Transverse colon (tissue), 4 donors: ENCODE data around the gene STK11. TPM values are rescaled to one million over a fixed set of nuclear protein-coding genes. Genes with fewer than 3 reads are reported as not detected.

Experiments used
- DNase-seq: peaks from one replicate; pipeline ENCODE4 v3.0.0-alpha.2; 2019
- H3K27ac ChIP-seq, 4 donors: fragments of 200-600 bp; sonication (generic); 2 replicates each; pipeline ENCODE4 v1.5.1; 2016 to 2018; ENCODE audit warnings: inconsistent platforms in 4 of 4
- H3K27me3 ChIP-seq: fragments of 200-600 bp; sonication (generic); 2 replicates; pipeline ENCODE4 v1.5.1; 2017; ENCODE audit warnings: inconsistent platforms
- H3K36me3 ChIP-seq, 4 donors: fragments of 200-600 bp; sonication (generic); 2 replicates each; pipeline ENCODE4 v1.5.1; 2017 to 2019; ENCODE audit warnings: inconsistent platforms in 4 of 4
- H3K4me1 ChIP-seq, 4 donors: fragments of 200-600 bp; sonication (generic); 2 replicates each; pipeline ENCODE4 v1.5.1; 2017 to 2020; ENCODE audit warnings: inconsistent platforms in 4 of 4
- H3K4me3 ChIP-seq, 4 donors: fragments of 200-600 bp; sonication (generic); 1 replicate in 1 of 4; 2 replicates in 3 of 4; pipeline versions ENCODE4 v1.5.1 to v1.6.1; 2017 to 2019; ENCODE audit warnings: inconsistent platforms in 4 of 4
- H3K9me3 ChIP-seq, 2 donors: fragments of 200-600 bp; sonication (generic); 2 replicates each; pipeline ENCODE4 v1.5.1; 2017 to 2019; ENCODE audit warnings: inconsistent platforms in 2 of 2
- EP300 ChIP-seq: sonication (generic); formaldehyde crosslinking; IDR thresholded peaks from one replicate; pipeline ENCODE4 v1.6.1; 2017; ENCODE audit warnings: antibody characterized with exemption, low read depth
- POLR2A ChIP-seq: fragments of 450-650 bp; IDR thresholded peaks from one replicate; pipeline ENCODE4 v1.6.1; 2016; ENCODE audit warnings: antibody characterized with exemption, mild to moderate bottlenecking, moderate library complexity
- POLR2AphosphoS5 ChIP-seq, 3 donors: sonication (generic); formaldehyde crosslinking; IDR thresholded peaks; one replicate each; pipeline ENCODE4 v1.6.1; 2016; ENCODE audit warnings: antibody characterized with exemption in 3 of 3
- WGBS, 2 donors: methylation state at CpG; one replicate each; pipeline ENCODE4 v1.1.5; 2018; ENCODE audit warnings: low coverage in 1 of 2; 5-methylcytosine and 5-hydroxymethylcytosine counted together
- in situ Hi-C, 4 donors: fragments of 200-750 bp; cut with MboI; loops; one replicate each; pipeline versions ENCODE4 v1.15.0 to v1.15.1; 2017; ENCODE audit warnings: low sequenced_read_pairs in 3 of 4, low pct_ligation_motif_present in 1 of 4, low pct_unique_long_range_greater_than_20kb in 1 of 4
- intact Hi-C: fragments of 100-400 bp; cut with DNase I; formaldehyde crosslinking; loops from one replicate; pipeline ENCODE4 v1.15.1; 2023; ENCODE audit warnings: low total_unique reads
- total RNA-seq, 4 donors: library from RNA; depleted of rRNA; stranded (reverse); fragments of >200 nt; gene quantifications; one replicate each; pipeline ENCODE4 v1.1.0, GENCODE V29; 2016
- TF ChIP-seq, protein P1 (sequence below), 5 experiments: fragments of 200-600 bp in 3 of 5; fragments of 450-650 bp in 2 of 5; sonication (generic) in 3 of 5; IDR thresholded peaks; 1 replicate in 2 of 5; 2 replicates in 3 of 5; pipeline ENCODE4 v1.5.1; 2016 to 2017; ENCODE audit warnings: antibody characterized with exemption in 5 of 5, inconsistent platforms in 3 of 5, mild to moderate bottlenecking in 2 of 5, moderate library complexity in 1 of 5

The STK11 gene
- total RNA-seq, 4 donors from 2014 or later: 93.7 to 152 (median 103) TPM

- Histone ChIP-seq H3K9me3 (no peaks in the 10 kb centered on the region), H3K4me3 (no peak overlapping the region), H3K4me1 (peaks cover 4 to 22% (median 8%) of the 10 kb centered on the region in 4 donors), H3K36me3 (peaks cover 0 to 20% (median 2%) of the 10 kb centered on the region in 4 donors), H3K27ac (no peak overlapping the region), H3K27me3 (no peaks in the 10 kb centered on the region)
- intact Hi-C loops (no loop called here), in situ Hi-C loops (no loop called here)
- DNase-seq: no peak
- TF ChIP-seq POLR2AphosphoS5 (IDR thresholded peaks at IDR 0.05) (no peak), POLR2A (no peak)
- WGBS, 2 donors: 88% methylated on average over 9 of the region's 14 CpGs; no CpG with 5 or more reads in 1 of the 2 donors
Measured at GRCh38 chr19:1222394-1222793, 16.8 kb downstream of the STK11 start.

GRCh38 chr19:1223018-1223855 is 17.7 kb downstream of the STK11 start:
- Histone ChIP-seq H3K27me3 (no peaks in the 10 kb centered on the region), H3K4me3 (no peak overlapping the region), H3K27ac (peak overlapping the region in 1 of 4 donors; percentile 19), H3K9me3 (no peaks in the 10 kb centered on the region), H3K36me3 (peaks cover 0 to 29% (median 6%) of the 10 kb centered on the region in 4 donors), H3K4me1 (peaks cover 0 to 14% (median 5%) of the 10 kb centered on the region in 4 donors)
- TF ChIP-seq POLR2AphosphoS5 (IDR thresholded peaks at IDR 0.05) (no peak), EP300 (no peak), POLR2A (no peak)
- TF ChIP-seq, protein P1, sequence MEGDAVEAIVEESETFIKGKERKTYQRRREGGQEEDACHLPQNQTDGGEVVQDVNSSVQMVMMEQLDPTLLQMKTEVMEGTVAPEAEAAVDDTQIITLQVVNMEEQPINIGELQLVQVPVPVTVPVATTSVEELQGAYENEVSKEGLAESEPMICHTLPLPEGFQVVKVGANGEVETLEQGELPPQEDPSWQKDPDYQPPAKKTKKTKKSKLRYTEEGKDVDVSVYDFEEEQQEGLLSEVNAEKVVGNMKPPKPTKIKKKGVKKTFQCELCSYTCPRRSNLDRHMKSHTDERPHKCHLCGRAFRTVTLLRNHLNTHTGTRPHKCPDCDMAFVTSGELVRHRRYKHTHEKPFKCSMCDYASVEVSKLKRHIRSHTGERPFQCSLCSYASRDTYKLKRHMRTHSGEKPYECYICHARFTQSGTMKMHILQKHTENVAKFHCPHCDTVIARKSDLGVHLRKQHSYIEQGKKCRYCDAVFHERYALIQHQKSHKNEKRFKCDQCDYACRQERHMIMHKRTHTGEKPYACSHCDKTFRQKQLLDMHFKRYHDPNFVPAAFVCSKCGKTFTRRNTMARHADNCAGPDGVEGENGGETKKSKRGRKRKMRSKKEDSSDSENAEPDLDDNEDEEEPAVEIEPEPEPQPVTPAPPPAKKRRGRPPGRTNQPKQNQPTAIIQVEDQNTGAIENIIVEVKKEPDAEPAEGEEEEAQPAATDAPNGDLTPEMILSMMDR (IDR thresholded peaks at IDR 0.05): peak in 4 of 5 experiments; percentile 22 to 56 (median 27)
- WGBS, 2 donors: 53 to 87% methylated on average over 11 to 38 of the region's 48 CpGs
- no peak for DNase-seq
- intact Hi-C loops (no loop called here), in situ Hi-C loops (no loop called here)

- Histone ChIP-seq H3K9me3 (no peaks in the 10 kb centered on the region), H3K4me1 (peaks cover 0 to 10% (median 2%) of the 10 kb centered on the region in 4 donors), H3K27ac (no peak overlapping the region), H3K27me3 (no peaks in the 10 kb centered on the region), H3K36me3 (peaks cover 0 to 30% (median 6%) of the 10 kb centered on the region in 4 donors), H3K4me3 (no peak overlapping the region)
- WGBS, 2 donors: 69% methylated on average over 5 of the region's 16 CpGs; no CpG with 5 or more reads in 1 of the 2 donors
- in situ Hi-C loops (no loop called here), intact Hi-C loops (no loop called here)
- TF ChIP-seq, protein P1 (IDR thresholded peaks at IDR 0.05): no peak
- TF ChIP-seq POLR2AphosphoS5 (IDR thresholded peaks at IDR 0.05) (no peak), EP300 (no peak), POLR2A (no peak)
- DNase-seq: no peak
Measured at GRCh38 chr19:1224047-1224825, 18.7 kb downstream of the STK11 start.

- DNase-seq: no peak
- H3K36me3 ChIP-seq: peaks cover 0 to 30% (median 6%) of the 10 kb centered on the region in 4 donors
- no peaks in the 10 kb centered on the region for H3K9me3 ChIP-seq
- no peak overlapping the region for H3K4me3 ChIP-seq
- 87% methylated on average over 12 of the region's 16 CpGs; no CpG with 5 or more reads in 1 of the 2 donors for WGBS, 2 donors
- H3K27me3 ChIP-seq: no peaks in the 10 kb centered on the region
- intact Hi-C loops (no loop called here), in situ Hi-C loops (no loop called here)
- H3K4me1 ChIP-seq: peaks cover 0 to 10% (median 1%) of the 10 kb centered on the region in 4 donors
- no peak overlapping the region for H3K27ac ChIP-seq
- TF ChIP-seq, protein P1 (IDR thresholded peaks at IDR 0.05): no peak
- TF ChIP-seq EP300 (no peak), POLR2AphosphoS5 (IDR thresholded peaks at IDR 0.05) (no peak), POLR2A (no peak)
Measured at GRCh38 chr19:1224847-1225246, 19.3 kb downstream of the STK11 start.
